PC-3 (cell line): Measurements from ENCODE around the gene ID1.
A peak's percentile ranks its signal among the peaks of the same experiment; 100 is the strongest.

Experiments
- CTCF ChIP-seq: fragments of 300-600 bp; sonication (generic); conservative IDR thresholded peaks from 2 replicates; pipeline ENCODE4 v1.5.1; 2017; ENCODE audit warnings: antibody characterized with exemption, low read depth, mild to moderate bottlenecking, low read length
- EZH2 ChIP-seq: fragments of 300-600 bp; sonication (generic); IDR thresholded peaks from one replicate; pipeline ENCODE4 v1.6.1; 2017; ENCODE audit warnings: antibody characterized with exemption, mild to moderate bottlenecking, low read length; ENCODE audit not compliant: unreplicated experiment
- EZH2phosphoT487 ChIP-seq: fragments of 300-600 bp; sonication (generic); IDR thresholded peaks from 2 replicates; pipeline ENCODE4 v1.6.1; 2018; ENCODE audit warnings: mild to moderate bottlenecking, antibody characterized with exemption, low read length, borderline replicate concordance

GRCh38 chr20:31560094-31560745, 44.9 kb upstream of the ID1 start:
- TF ChIP-seq EZH2: no peak
- peak; percentile 97 for TF ChIP-seq CTCF
- no peak for TF ChIP-seq EZH2phosphoT487
